ENCODE measurements around the gene ZNF512. TPM values are rescaled to one million over a fixed set of nuclear protein-coding genes. Genes with fewer than 3 reads are reported as not detected.

The ZNF512 gene
- total RNA-seq, 1 donor from 2014 or later: 16.1 TPM

- DNase-seq: no peak
- intact Hi-C loops (cut with micrococcal nuclease): no loop called here
- H3K36me3 ChIP-seq: peaks cover 99% of the 10 kb centered on the region
Observed at GRCh38 chr2:27652790-27653189, 69.9 kb downstream of the ZNF512 start.

GRCh38 chr2:27653397-27653796 is 70.6 kb downstream of the ZNF512 start:
- TF ChIP-seq, protein P1, sequence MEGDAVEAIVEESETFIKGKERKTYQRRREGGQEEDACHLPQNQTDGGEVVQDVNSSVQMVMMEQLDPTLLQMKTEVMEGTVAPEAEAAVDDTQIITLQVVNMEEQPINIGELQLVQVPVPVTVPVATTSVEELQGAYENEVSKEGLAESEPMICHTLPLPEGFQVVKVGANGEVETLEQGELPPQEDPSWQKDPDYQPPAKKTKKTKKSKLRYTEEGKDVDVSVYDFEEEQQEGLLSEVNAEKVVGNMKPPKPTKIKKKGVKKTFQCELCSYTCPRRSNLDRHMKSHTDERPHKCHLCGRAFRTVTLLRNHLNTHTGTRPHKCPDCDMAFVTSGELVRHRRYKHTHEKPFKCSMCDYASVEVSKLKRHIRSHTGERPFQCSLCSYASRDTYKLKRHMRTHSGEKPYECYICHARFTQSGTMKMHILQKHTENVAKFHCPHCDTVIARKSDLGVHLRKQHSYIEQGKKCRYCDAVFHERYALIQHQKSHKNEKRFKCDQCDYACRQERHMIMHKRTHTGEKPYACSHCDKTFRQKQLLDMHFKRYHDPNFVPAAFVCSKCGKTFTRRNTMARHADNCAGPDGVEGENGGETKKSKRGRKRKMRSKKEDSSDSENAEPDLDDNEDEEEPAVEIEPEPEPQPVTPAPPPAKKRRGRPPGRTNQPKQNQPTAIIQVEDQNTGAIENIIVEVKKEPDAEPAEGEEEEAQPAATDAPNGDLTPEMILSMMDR (IDR thresholded peaks at IDR 0.05; ENCODE audit: borderline replicate concordance): no peak
- no peak for DNase-seq
- Histone ChIP-seq H3K9me3 (replicated peaks) (no peaks in the 10 kb centered on the region), H3K27ac (replicated peaks) (no peak overlapping the region), H3K36me3 (peaks cover 99% of the 10 kb centered on the region), H3K4me1 (no peaks in the 10 kb centered on the region), H3K27me3 (ENCODE audit: low read depth) (no peaks in the 10 kb centered on the region), H3K4me3 (no peak overlapping the region)
- intact Hi-C loops (cut with micrococcal nuclease): no loop called here

More at GRCh38 chr2:27652790-27653189, 69.9 kb downstream of the ZNF512 start:
- TF ChIP-seq, protein P1 (IDR thresholded peaks at IDR 0.05; ENCODE audit: borderline replicate concordance): no peak
- H3K9me3 ChIP-seq (replicated peaks): no peaks in the 10 kb centered on the region
- no peaks in the 10 kb centered on the region for H3K27me3 ChIP-seq (ENCODE audit: low read depth)
- no peak overlapping the region for H3K4me3 ChIP-seq
- H3K4me1 ChIP-seq: no peaks in the 10 kb centered on the region
- H3K27ac ChIP-seq (replicated peaks): no peak overlapping the region

DNA sequence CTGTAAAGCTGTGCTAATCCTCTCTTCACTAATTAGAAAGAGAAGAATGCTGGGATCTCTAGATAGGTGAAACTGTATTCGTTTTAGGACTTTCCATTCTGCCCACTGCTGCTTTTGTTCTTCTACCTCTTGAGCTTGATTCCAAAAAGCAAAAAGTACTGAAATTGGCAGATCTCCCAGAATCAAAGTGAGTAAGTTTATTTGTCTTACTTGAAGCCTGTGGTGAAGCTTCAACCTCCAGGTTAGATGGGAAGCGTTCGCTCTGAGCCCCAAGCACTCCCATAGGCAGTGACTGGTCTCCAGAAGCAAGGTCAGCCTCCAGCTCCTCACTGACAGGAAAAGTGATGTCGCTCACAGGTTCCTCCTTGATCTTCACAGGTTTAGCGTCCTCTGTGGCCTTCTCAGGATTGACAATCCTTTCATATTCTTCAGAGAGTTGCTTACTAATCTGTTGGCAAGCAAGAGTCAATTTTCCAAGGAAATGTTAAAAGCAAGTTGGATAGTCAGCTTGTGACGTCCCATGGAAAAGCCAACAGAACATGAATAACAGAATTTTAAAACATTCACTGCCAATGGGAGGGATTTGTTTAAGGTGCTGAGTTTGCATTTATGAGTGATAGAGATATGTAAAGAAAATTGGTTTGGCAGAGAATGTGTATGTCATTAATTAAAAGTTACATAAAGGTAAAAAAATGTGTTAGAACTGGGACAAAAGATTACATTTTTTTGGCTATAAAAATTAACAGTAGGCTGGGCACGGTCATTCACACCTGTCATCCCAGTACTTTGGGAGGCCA is 72.5 kb downstream of the ZNF512 start:
- intact Hi-C loops (cut with micrococcal nuclease): no loop called here

GRCh38 chr2:27661371-27661770 is 78.5 kb downstream of the ZNF512 start:
- DNase-seq: no peak
- no peak overlapping the region for H3K4me3 ChIP-seq
- no peak overlapping the region for H3K27ac ChIP-seq (replicated peaks)
- intact Hi-C loops (cut with micrococcal nuclease): no loop called here
- peaks cover 57% of the 10 kb centered on the region for H3K4me1 ChIP-seq
- no peaks in the 10 kb centered on the region for H3K27me3 ChIP-seq (ENCODE audit: low read depth)
- no peaks in the 10 kb centered on the region for H3K9me3 ChIP-seq (replicated peaks)
- TF ChIP-seq, protein P1 (IDR thresholded peaks at IDR 0.05; ENCODE audit: borderline replicate concordance): no peak
- peaks cover 59% of the 10 kb centered on the region for H3K36me3 ChIP-seq

More for the DNA sequence above, 72.5 kb downstream of the ZNF512 start:
- no peak for DNase-seq
- Histone ChIP-seq H3K36me3 (peaks cover 100% of the 10 kb centered on the region), H3K4me3 (no peak overlapping the region), H3K27me3 (ENCODE audit: low read depth) (no peaks in the 10 kb centered on the region), H3K27ac (replicated peaks) (no peak overlapping the region), H3K9me3 (replicated peaks) (no peaks in the 10 kb centered on the region), H3K4me1 (peaks cover 13% of the 10 kb centered on the region)
- TF ChIP-seq, protein P1 (IDR thresholded peaks at IDR 0.05; ENCODE audit: borderline replicate concordance): no peak

DNA sequence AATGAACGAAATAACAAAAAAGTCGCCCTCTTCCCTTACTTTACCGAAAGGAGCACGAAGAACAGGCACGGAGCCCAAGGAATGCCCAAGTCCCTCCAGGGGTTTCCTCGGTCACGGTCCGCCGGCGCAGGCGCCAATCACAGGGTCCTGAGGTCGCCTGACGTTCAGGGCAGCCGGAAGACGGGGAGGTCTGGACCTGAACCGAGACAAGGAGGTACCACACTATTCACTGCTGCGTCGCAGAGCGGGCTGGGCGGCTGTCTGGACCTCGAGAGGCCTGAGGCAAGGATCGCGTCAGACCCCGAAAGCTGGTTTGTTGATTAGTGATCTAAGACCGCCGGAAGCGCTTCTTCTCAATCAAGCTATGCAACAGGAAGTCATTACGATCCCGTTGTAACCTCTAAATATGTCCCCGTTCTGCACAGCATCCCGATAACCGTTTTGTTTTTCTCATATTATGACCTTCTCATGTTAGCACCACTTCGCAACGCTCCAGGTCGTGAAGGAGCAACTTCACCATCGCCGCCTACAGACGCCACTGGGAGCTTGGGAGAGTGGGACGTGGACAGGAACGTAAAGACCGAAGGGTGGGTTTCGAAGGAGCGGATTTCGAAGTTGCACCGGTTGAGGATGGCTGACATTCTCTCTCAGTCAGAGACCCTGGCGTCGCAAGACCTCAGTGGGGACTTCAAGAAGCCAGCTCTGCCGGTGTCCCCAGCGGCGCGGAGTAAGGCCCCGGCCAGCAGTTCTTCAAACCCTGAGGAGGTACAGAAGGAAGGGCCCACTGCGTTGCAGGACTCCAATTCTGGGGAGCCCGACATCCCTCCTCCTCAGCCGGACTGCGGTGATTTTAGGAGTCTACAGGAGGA is 80.7 kb downstream of the ZNF512 start, which contains the start of the genes SLC4A1AP and SUPT7L:
SLC4A1AP (plus strand) TSS at position 605 of the 869 bp plus-strand sequence; CDS start at position 631, 26 bp downstream.
SUPT7L (minus strand) TSS at position 330 of the 869 bp plus-strand sequence. CDS start 1,422 bp downstream, outside the sequence.
- TF ChIP-seq, protein P1 (IDR thresholded peaks at IDR 0.05; ENCODE audit: borderline replicate concordance): no peak
- peak; percentile 64 for DNase-seq
- H3K27me3 ChIP-seq (ENCODE audit: low read depth): no peaks in the 10 kb centered on the region
- H3K4me1 ChIP-seq: peaks cover 56% of the 10 kb centered on the region
- intact Hi-C loops (cut with micrococcal nuclease): no loop called here
- H3K36me3 ChIP-seq: peaks cover 59% of the 10 kb centered on the region
- no peaks in the 10 kb centered on the region for H3K9me3 ChIP-seq (replicated peaks)
- H3K4me3 ChIP-seq: peak within 1 kb of the TSS; percentile 86
- peak within 1 kb of the TSS; percentile 91 for H3K27ac ChIP-seq (replicated peaks)
